Tibial nerve (tissue), 4 donors: Measurements from ENCODE around the gene EML5. TPM values are rescaled to one million over a fixed set of nuclear protein-coding genes. Genes with fewer than 3 reads are reported as not detected.
"Not testable (repeated sequence)": the region's sequence is repeated elsewhere in the genome, so short reads cannot be mapped to it uniquely, and the experiment has no call there.

ENCODE experiments used
- DNase-seq, 2 donors: peaks; one replicate each; pipeline ENCODE4 v3.0.0-alpha.2; 2019; ENCODE audit warnings: low spot score in 2 of 2
- H3K27ac ChIP-seq, 4 donors: fragments of 200-600 bp; sonication (generic) in 3 of 4; one replicate each; pipeline ENCODE4 v1.5.1; 2017 to 2019; ENCODE audit warnings: mild to moderate bottlenecking in 1 of 4
- H3K27me3 ChIP-seq, 2 donors: fragments of 200-600 bp; sonication (generic) in 1 of 2; one replicate each; pipeline versions ENCODE4 v1.5.1 to v1.6.0; 2017 to 2019
- H3K36me3 ChIP-seq, 3 donors: fragments of 200-600 bp; sonication (generic); one replicate each; pipeline ENCODE4 v1.5.1; 2018 to 2019
- H3K4me1 ChIP-seq, 4 donors: fragments of 200-600 bp; sonication (generic) in 3 of 4; one replicate each; pipeline ENCODE4 v1.5.1; 2017 to 2019
- H3K4me3 ChIP-seq, 4 donors: fragments of 200-600 bp; sonication (generic) in 3 of 4; one replicate each; pipeline ENCODE4 v1.5.1; 2017 to 2019; ENCODE audit warnings: mild to moderate bottlenecking in 1 of 4, moderate library complexity in 1 of 4
- H3K9me3 ChIP-seq, 4 donors: fragments of 200-600 bp; sonication (generic) in 3 of 4; one replicate each; pipeline ENCODE4 v1.5.1; 2017 to 2019
- CTCF ChIP-seq, 5 experiments: fragments of 200-600 bp in 3 of 5; fragments of 450-650 bp in 2 of 5; sonication (generic) in 3 of 5; IDR thresholded peaks; one replicate each; pipeline ENCODE4 v1.5.1; 2016 to 2019; ENCODE audit warnings: antibody characterized with exemption in 5 of 5, mild to moderate bottlenecking in 3 of 5, moderate library complexity in 2 of 5
- EP300 ChIP-seq, 2 donors: sonication (generic); formaldehyde crosslinking; IDR thresholded peaks; one replicate each; pipeline ENCODE4 v1.6.1; 2017; ENCODE audit warnings: antibody characterized with exemption in 2 of 2, mild to moderate bottlenecking in 1 of 2
- POLR2A ChIP-seq, 2 donors: fragments of 450-650 bp; IDR thresholded peaks; one replicate each; pipeline ENCODE4 v1.6.1; 2017; ENCODE audit warnings: antibody characterized with exemption in 2 of 2, mild to moderate bottlenecking in 2 of 2, moderate library complexity in 2 of 2
- WGBS, 2 donors: methylation state at CpG; one replicate each; pipeline ENCODE4 v1.1.5; 2018; 5-methylcytosine and 5-hydroxymethylcytosine counted together
- total RNA-seq, 4 donors: library from RNA; depleted of rRNA; stranded (reverse); fragments of >200 nt; gene quantifications; one replicate each; pipeline ENCODE4 v1.1.0, GENCODE V29; 2016

EML5 gene
- total RNA-seq, 4 donors from 2014 or later = 0.59 to 0.87 (median 0.72) TPM

- 86 to 88% methylated on average over 2 of the region's 2 CpGs for WGBS, 2 donors
- DNase-seq = no peak
- no peaks in the 10 kb centered on the region for H3K27me3 ChIP-seq
- no peak for TF ChIP-seq EP300 (IDR thresholded peaks at IDR 0.05)
- no peak for TF ChIP-seq POLR2A (IDR thresholded peaks at IDR 0.05)
- no peak for TF ChIP-seq CTCF (IDR thresholded peaks at IDR 0.05)
- no peaks in the 10 kb centered on the region for H3K36me3 ChIP-seq
- no peaks in the 10 kb centered on the region for H3K9me3 ChIP-seq
- no peak overlapping the region for H3K4me3 ChIP-seq
- no peak overlapping the region for H3K27ac ChIP-seq
- H3K4me1 ChIP-seq = peaks cover 0 to 13% (median 3%) of the 10 kb centered on the region in 4 donors
Observed at GRCh38 chr14:88821378-88821777, 28.6 kb upstream of the EML5 start.

GRCh38 chr14:88819674-88820073 lies 26.9 kb upstream of the EML5 start:
- 43 to 52% methylated on average over 3 of the region's 3 CpGs for WGBS, 2 donors
- H3K27ac ChIP-seq, H3K4me3 ChIP-seq, H3K27me3 ChIP-seq, H3K9me3 ChIP-seq, H3K4me1 ChIP-seq, DNase-seq, H3K36me3 ChIP-seq: not testable (repeated sequence)

GRCh38 chr14:88818018-88818417 lies 25.3 kb upstream of the EML5 start:
- Histone ChIP-seq H3K27ac (no peak overlapping the region), H3K4me1 (no peaks in the 10 kb centered on the region), H3K27me3 (no peaks in the 10 kb centered on the region), H3K36me3 (no peaks in the 10 kb centered on the region), H3K4me3 (no peak overlapping the region), H3K9me3 (no peaks in the 10 kb centered on the region)
- no peak for TF ChIP-seq EP300 (IDR thresholded peaks at IDR 0.05)
- WGBS, 2 donors = 88 to 91% methylated on average over 1 of the region's 1 CpG
- no peak for DNase-seq

GRCh38 chr14:88815980-88816379 lies 23.2 kb upstream of the EML5 start:
- no peak overlapping the region for H3K27ac ChIP-seq
- WGBS, 2 donors = 91 to 94% methylated on average over 4 of the region's 4 CpGs
- H3K4me3 ChIP-seq = no peak overlapping the region
- H3K9me3 ChIP-seq = no peaks in the 10 kb centered on the region
- no peaks in the 10 kb centered on the region for H3K4me1 ChIP-seq
- no peaks in the 10 kb centered on the region for H3K27me3 ChIP-seq
- no peak for DNase-seq
- no peaks in the 10 kb centered on the region for H3K36me3 ChIP-seq
- TF ChIP-seq EP300 (IDR thresholded peaks at IDR 0.05) = no peak
- no peak for TF ChIP-seq POLR2A (IDR thresholded peaks at IDR 0.05)
- no peak for TF ChIP-seq CTCF (IDR thresholded peaks at IDR 0.05)

GRCh38 chr14:88808359-88808758 lies 15.6 kb upstream of the EML5 start:
- H3K4me1 ChIP-seq = no peaks in the 10 kb centered on the region
- TF ChIP-seq EP300 (IDR thresholded peaks at IDR 0.05) = no peak
- DNase-seq = no peak

GRCh38 chr14:88804477-88804876 lies 11.7 kb upstream of the EML5 start:
- 4 to 11% methylated on average over 1 of the region's 1 CpG for WGBS, 2 donors
- TF ChIP-seq CTCF (IDR thresholded peaks at IDR 0.05) = no peak
- no peak for TF ChIP-seq EP300 (IDR thresholded peaks at IDR 0.05)
- TF ChIP-seq POLR2A (IDR thresholded peaks at IDR 0.05) = no peak
- peaks cover 0 to 24% (median 2%) of the 10 kb centered on the region in 4 donors for H3K9me3 ChIP-seq
- DNase-seq = no peak
- no peaks in the 10 kb centered on the region for H3K4me1 ChIP-seq
- H3K27ac ChIP-seq = no peak overlapping the region
- no peaks in the 10 kb centered on the region for H3K36me3 ChIP-seq
- H3K27me3 ChIP-seq = no peaks in the 10 kb centered on the region
- no peak overlapping the region for H3K4me3 ChIP-seq

More at GRCh38 chr14:88808359-88808758, 15.6 kb upstream of the EML5 start:
- Histone ChIP-seq H3K4me3 (no peak overlapping the region), H3K27me3 (no peaks in the 10 kb centered on the region), H3K36me3 (no peaks in the 10 kb centered on the region), H3K9me3 (peaks cover 0 to 23% (median 2%) of the 10 kb centered on the region in 4 donors), H3K27ac (no peak overlapping the region)

GRCh38 chr14:88804035-88804434 lies 11.3 kb upstream of the EML5 start:
- H3K4me3 ChIP-seq = no peak overlapping the region
- no peaks in the 10 kb centered on the region for H3K36me3 ChIP-seq
- H3K27me3 ChIP-seq = no peaks in the 10 kb centered on the region
- no peak overlapping the region for H3K27ac ChIP-seq
- TF ChIP-seq CTCF (IDR thresholded peaks at IDR 0.05) (no peak), POLR2A (IDR thresholded peaks at IDR 0.05) (no peak), EP300 (IDR thresholded peaks at IDR 0.05) (no peak)
- no peak for DNase-seq
- peaks cover 0 to 19% (median under 1%) of the 10 kb centered on the region in 4 donors for H3K9me3 ChIP-seq
- H3K4me1 ChIP-seq = no peaks in the 10 kb centered on the region
- 53 to 61% methylated on average over 2 of the region's 2 CpGs for WGBS, 2 donors
